ENCODE measurements around the gene YY1. TPM values are rescaled to one million over a fixed set of nuclear protein-coding genes. Genes with fewer than 3 reads are reported as not detected.

The YY1 gene
- total RNA-seq, 4 donors from 2014 or later, result 50.8 to 61.3 (median 58.6) TPM

- intact Hi-C loops (cut with DNase I; ENCODE audit: low total_unique reads), result no loop called here
- Histone ChIP-seq H3K27ac (peak overlapping the region in 3 of 4 donors; percentile 38 to 69 (median 65)), H3K4me3 (peak overlapping the region in 3 of 4 donors; percentile 18 to 38 (median 25))
Measured at GRCh38 chr14:100328495-100329163, 89.7 kb downstream of the YY1 start.

GRCh38 chr14:100329233-100330006, 90.5 kb downstream of the YY1 start:
- intact Hi-C loops (cut with DNase I; ENCODE audit: low total_unique reads) (no loop called here), in situ Hi-C loops (cut with MboI; ENCODE audit: low pct_ligation_motif_present in 1 of 4, low pct_unique_long_range_greater_than_20kb in 1 of 4, low sequenced_read_pairs in 3 of 4) (no loop called here)
- peak overlapping the region in 1 of 4 donors; percentile 38 for H3K4me3 ChIP-seq
- TF ChIP-seq POLR2AphosphoS5 (IDR thresholded peaks at IDR 0.05) (no peak), EP300 (IDR thresholded peaks at IDR 0.05; ENCODE audit: low read depth) (no peak), POLR2A (IDR thresholded peaks at IDR 0.05) (no peak), CTCF (IDR thresholded peaks at IDR 0.05) (no peak)
- H3K9me3 ChIP-seq, result no peaks in the 10 kb centered on the region
- DNase-seq, result no peak
- H3K27ac ChIP-seq, result peak overlapping the region in 2 of 4 donors; percentile 65 to 69
- no peaks in the 10 kb centered on the region for H3K36me3 ChIP-seq
- peaks cover 0 to 4% (median 3%) of the 10 kb centered on the region in 4 donors for H3K4me1 ChIP-seq
- no peaks in the 10 kb centered on the region for H3K27me3 ChIP-seq
- 91% methylated on average over 30 of the region's 36 CpGs; no CpG with 5 or more reads in 1 of the 2 donors for WGBS, 2 donors (ENCODE audit: low coverage in 1 of 2)

More at GRCh38 chr14:100328495-100329163, 89.7 kb downstream of the YY1 start:
- Histone ChIP-seq H3K9me3 (no peaks in the 10 kb centered on the region), H3K27me3 (no peaks in the 10 kb centered on the region), H3K4me1 (peaks cover 0 to 4% (median 3%) of the 10 kb centered on the region in 4 donors), H3K36me3 (no peaks in the 10 kb centered on the region)
- WGBS, 2 donors (ENCODE audit: low coverage in 1 of 2), result 42 to 61% methylated on average over 6 to 31 of the region's 32 CpGs
- peak; percentile 58 for TF ChIP-seq POLR2A (IDR thresholded peaks at IDR 0.05)
- TF ChIP-seq POLR2AphosphoS5 (IDR thresholded peaks at IDR 0.05), result peak in 2 of 3 donors; percentile 36 to 49
- no peak for TF ChIP-seq EP300 (IDR thresholded peaks at IDR 0.05; ENCODE audit: low read depth)
- peak; percentile 65 for DNase-seq
- in situ Hi-C loops (cut with MboI; ENCODE audit: low pct_ligation_motif_present in 1 of 4, low pct_unique_long_range_greater_than_20kb in 1 of 4, low sequenced_read_pairs in 3 of 4), result no loop called here

- Histone ChIP-seq H3K4me3 (no peak overlapping the region), H3K4me1 (peaks cover 0 to 4% (median 3%) of the 10 kb centered on the region in 4 donors), H3K27ac (no peak overlapping the region), H3K27me3 (no peaks in the 10 kb centered on the region), H3K36me3 (no peaks in the 10 kb centered on the region), H3K9me3 (no peaks in the 10 kb centered on the region)
- intact Hi-C loops (cut with DNase I; ENCODE audit: low total_unique reads), result no loop called here
- WGBS, 2 donors (ENCODE audit: low coverage in 1 of 2), result 81% methylated on average over 8 of the region's 11 CpGs; no CpG with 5 or more reads in 1 of the 2 donors
- in situ Hi-C loops (cut with MboI; ENCODE audit: low pct_ligation_motif_present in 1 of 4, low pct_unique_long_range_greater_than_20kb in 1 of 4, low sequenced_read_pairs in 3 of 4), result no loop called here
- no peak for DNase-seq
- TF ChIP-seq POLR2AphosphoS5 (IDR thresholded peaks at IDR 0.05) (no peak), POLR2A (IDR thresholded peaks at IDR 0.05) (no peak), CTCF (IDR thresholded peaks at IDR 0.05) (no peak), EP300 (IDR thresholded peaks at IDR 0.05; ENCODE audit: low read depth) (no peak)
Measured at GRCh38 chr14:100330007-100330344, 91.0 kb downstream of the YY1 start.

GRCh38 chr14:100330388-100330931, 91.5 kb downstream of the YY1 start:
- Histone ChIP-seq H3K9me3 (no peaks in the 10 kb centered on the region), H3K27me3 (no peaks in the 10 kb centered on the region), H3K27ac (no peak overlapping the region), H3K36me3 (no peaks in the 10 kb centered on the region), H3K4me3 (no peak overlapping the region), H3K4me1 (peaks cover 0 to 4% (median 3%) of the 10 kb centered on the region in 4 donors)
- DNase-seq, result no peak
- no peak for TF ChIP-seq CTCF (IDR thresholded peaks at IDR 0.05)
- TF ChIP-seq POLR2A (IDR thresholded peaks at IDR 0.05), result no peak
- no peak for TF ChIP-seq POLR2AphosphoS5 (IDR thresholded peaks at IDR 0.05)
- TF ChIP-seq EP300 (IDR thresholded peaks at IDR 0.05; ENCODE audit: low read depth), result no peak
- intact Hi-C loops (cut with DNase I; ENCODE audit: low total_unique reads), result no loop called here
- in situ Hi-C loops (cut with MboI; ENCODE audit: low pct_ligation_motif_present in 1 of 4, low pct_unique_long_range_greater_than_20kb in 1 of 4, low sequenced_read_pairs in 3 of 4), result no loop called here
- 87% methylated on average over 13 of the region's 13 CpGs; no CpG with 5 or more reads in 1 of the 2 donors for WGBS, 2 donors (ENCODE audit: low coverage in 1 of 2)
